Left ventricle myocardium superior (tissue), 1 donor: Measurements from ENCODE around the gene GALNT2. TPM values are rescaled to one million over a fixed set of nuclear protein-coding genes. Genes with fewer than 3 reads are reported as not detected.

Experiments
- ATAC-seq: fragments of 200-7000 bp; cut with Tn5 transposase; one replicate; pipeline ENCODE4 v1.9.1; 2020; ENCODE audit warnings: mild to moderate bottlenecking, moderate library complexity
- DNase-seq: peaks from one replicate; pipeline ENCODE4 v3.0.0-alpha.2; 2020
- intact Hi-C: fragments of 100-400 bp; cut with micrococcal nuclease; formaldehyde crosslinking; loops from one replicate; pipeline ENCODE4 v1.11.0; 2022
- total RNA-seq: library from RNA; stranded (reverse); fragmentation: NEBNext Ultra II Directional; extraction: Animal tissue kit (Norgen Biotek cat#: 25700); gene quantifications from one replicate; pipeline ENCODE4 v1.2.1, GENCODE V29; 2021
- donor health status: DM: no; HTN: yes; CAD: no; lungs with severe emphysema.

The GALNT2 gene
- total RNA-seq, 1 donor from 2014 or later, result 22.0 TPM

- ATAC-seq (no peak), DNase-seq (no peak)
- intact Hi-C loops, result no loop called here
Observed at GRCh38 chr1:230287674-230288315, 220.8 kb downstream of the GALNT2 start.

DNA sequence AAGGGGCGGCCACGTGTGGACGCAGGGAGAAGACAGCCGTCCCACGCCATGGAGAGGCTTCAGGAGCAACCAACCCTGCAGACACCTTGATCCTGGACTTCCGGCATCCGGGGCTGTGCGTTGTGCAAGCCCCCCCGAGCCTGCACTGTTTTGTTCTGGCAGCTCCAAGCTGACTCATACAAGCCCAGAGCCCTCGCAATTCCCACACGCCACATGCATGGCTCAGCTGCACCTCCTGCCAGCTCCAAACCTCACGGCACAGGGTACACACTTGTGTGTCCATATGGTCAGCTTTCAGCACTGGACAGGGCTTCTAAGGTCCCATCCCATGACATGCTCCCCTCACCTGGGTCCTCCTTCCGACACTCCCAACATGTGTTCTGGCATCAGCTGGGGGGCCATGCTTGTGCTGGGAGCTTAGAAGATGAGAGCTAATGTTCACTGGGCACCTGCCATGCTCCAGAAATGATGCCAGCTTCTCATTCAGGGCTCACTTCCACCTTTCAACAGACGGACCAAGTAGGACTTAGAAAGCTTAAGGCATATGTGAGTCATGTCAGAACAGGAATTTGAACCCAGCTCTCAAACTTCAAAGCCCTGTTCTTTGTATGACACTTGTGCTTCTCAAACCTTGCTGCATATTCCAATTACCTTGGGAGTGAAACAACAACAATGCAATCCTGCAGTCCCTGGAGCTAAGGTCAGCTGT, 221.8 kb downstream of the GALNT2 start:
- ATAC-seq (no peak), DNase-seq (no peak)
- intact Hi-C loops, result no loop called here

DNA sequence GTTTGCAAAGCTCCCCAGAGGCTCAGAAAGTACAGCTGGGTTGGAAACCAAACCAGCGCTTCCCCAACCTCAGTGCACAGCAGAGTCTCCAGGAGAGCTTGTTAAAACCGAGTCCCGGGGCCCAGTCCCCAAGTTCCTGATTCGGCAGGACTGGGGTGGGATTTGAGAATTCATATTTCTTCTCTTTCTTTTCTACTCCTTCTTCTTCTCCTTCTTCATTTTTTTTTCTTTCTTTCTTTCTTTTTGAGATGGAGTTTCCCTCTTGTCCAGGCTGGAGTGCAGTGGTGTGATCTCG, 222.3 kb downstream of the GALNT2 start:
- DNase-seq (no peak), ATAC-seq (no peak)
- intact Hi-C loops, result no loop called here

DNA sequence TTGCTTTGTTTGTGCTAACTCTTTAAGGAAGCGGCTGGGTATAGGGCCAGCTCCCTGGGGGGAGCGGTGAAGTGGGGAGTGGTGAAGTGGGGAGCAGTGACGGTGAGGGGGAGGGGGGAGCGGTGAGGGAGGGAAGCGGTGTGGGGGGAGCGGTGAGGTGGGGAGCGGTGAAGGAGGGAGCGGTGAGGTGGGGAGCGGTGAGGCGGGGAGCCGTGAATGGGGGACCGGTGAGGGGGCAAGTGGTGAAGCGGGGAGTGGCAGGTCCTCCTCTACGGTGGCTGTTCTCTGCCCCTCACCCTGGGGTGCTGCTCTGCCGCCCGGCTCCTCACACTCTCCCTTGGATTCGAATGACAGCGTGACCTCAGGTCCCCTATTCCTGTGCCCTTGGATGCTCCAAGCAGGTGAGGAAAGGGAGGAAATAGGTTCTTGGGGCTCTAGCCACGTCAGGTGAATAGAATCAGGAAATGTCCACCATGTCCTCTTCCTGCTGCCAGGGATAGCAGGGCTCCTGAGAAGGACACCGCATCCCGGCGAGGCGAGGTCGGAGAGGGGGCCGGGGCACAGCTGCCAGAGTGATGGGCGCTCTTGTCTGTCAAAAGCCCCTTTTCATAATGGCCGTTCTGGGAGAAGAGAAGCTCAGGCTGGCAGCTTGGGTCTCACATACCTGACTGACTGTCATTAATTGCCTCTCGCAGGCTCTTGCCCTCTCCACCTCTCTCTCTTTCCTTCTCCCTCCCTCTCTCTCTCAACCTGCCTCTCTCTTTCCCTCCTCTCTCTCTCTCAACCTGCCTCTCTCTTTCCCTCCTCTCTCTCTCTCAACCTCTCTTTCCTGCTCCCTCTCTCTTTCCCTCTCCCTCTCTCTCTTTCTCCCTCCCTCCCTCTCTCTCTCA, 224.9 kb downstream of the GALNT2 start:
- DNase-seq (no peak), ATAC-seq (no peak)
- intact Hi-C loops, result no loop called here

- ATAC-seq, result no peak
- DNase-seq, result no peak
- intact Hi-C loops, result no loop called here
Observed at GRCh38 chr1:230292689-230293389, 225.8 kb downstream of the GALNT2 start.

DNA sequence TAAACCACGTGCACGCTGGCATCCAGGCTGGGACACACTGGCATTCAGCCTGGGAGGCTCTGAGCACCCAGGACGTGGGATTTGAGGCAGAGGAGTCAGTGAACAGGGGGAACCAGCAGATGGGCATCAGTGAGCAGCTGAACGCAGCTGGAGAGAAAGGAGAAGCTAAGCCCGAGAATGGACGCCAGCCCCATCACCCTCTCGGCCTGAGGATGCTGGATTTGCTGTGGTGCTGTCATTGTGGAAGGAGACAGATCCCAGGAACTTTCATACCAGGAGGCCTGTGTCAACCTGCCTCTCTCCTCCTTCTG, 226.3 kb downstream of the GALNT2 start:
- DNase-seq (no peak), ATAC-seq (no peak)
- intact Hi-C loops, result no loop called here

DNA sequence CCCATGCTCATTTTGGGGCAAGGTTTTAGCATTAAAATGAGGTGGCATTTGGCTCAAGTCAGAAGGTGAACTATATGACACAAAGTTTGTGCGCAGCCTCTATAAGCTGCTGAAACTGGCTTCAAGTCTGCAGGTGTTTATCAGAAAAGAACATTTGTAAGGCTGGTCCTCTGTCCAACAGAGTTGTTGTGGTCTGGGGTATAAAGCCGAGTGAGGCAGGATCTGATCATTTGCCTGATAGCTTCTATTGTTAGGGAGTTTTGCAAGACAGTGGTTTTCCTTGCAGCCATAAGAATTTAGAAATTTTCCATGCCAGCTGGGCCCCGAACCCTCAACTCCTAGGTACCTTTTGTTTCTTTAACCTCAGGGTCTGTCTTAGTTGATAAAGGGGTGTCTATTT, 228.3 kb downstream of the GALNT2 start:
- DNase-seq (no peak), ATAC-seq (no peak)
- intact Hi-C loops, result no loop called here

GRCh38 chr1:230299191-230300006, 232.4 kb downstream of the GALNT2 start:
- intact Hi-C loops, result loop anchor here (10.0 kb wide), 1 partner anchor 635 kb away; no protein-coding TSS in a partner anchor
- DNase-seq (peak; percentile 20), ATAC-seq (no peak)

DNA sequence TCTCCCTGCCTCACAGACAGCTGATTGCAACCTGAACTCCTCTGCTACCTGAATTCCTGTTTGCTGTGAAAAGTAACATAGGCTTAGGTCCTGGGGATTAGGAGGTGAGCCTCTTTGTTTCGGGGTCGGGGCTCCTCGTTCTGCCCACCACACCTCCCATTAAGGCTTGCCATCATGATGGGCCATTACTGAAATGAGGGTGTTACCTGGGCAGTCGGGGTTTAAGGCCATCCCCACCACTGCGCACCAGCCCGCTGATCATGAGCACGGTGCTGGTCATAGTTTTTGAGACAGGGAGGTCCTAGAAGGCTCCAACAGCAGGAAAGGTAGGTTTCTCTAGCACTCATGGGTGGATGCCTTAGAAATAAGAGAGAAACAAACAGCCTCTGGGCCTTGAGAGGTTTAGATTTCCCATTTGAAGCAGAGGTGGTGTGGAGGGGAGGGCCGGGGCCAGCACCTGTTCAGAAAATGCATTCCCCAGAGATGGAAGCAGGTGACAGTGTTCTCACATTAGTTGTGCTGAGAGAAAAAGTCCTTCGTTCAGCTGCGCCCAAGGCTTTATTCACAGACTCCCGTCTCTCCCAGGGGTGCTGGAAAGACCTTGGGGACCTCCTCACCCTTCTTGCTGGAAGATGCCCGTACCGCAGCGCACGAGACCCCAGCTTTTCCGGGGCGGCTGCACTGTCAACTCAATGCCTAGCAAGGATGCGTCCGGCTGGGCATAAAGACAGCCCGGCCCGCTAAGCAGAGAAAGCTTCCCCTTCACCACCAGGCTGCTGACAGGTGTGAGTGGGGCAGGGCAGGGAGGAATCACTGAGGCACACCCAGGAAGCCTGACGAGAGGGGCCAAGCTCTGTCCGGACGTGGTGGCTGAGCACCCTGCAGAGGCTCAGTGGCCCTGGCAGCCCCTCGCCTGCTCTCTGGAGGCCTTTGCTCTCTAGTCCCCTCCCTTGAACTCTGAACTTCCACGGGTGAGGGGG, 233.6 kb downstream of the GALNT2 start:
- no peak for ATAC-seq

GRCh38 chr1:230301322-230301721, 234.3 kb downstream of the GALNT2 start:
- ATAC-seq, result peak; percentile 50
- intact Hi-C loops, result loop anchor here (10.0 kb wide), 1 partner anchor 637 kb away; no protein-coding TSS in a partner anchor
- DNase-seq, result peak; percentile 32

More for the DNA sequence above, 233.6 kb downstream of the GALNT2 start:
- peak; percentile 20 for DNase-seq
- intact Hi-C loops, result loop anchor here (10.0 kb wide), 1 partner anchor 636 kb away; no protein-coding TSS in a partner anchor

- DNase-seq (peak; percentile 15), ATAC-seq (no peak)
- intact Hi-C loops, result loop anchor here (10.0 kb wide), 1 partner anchor 637 kb away; no protein-coding TSS in a partner anchor
Observed at GRCh38 chr1:230301822-230302221, 234.8 kb downstream of the GALNT2 start.

GRCh38 chr1:230303069-230303468, 236.0 kb downstream of the GALNT2 start:
- ATAC-seq (no peak), DNase-seq (no peak)
- intact Hi-C loops, result loop anchor here (10.0 kb wide), 1 partner anchor 638 kb away; no protein-coding TSS in a partner anchor

DNA sequence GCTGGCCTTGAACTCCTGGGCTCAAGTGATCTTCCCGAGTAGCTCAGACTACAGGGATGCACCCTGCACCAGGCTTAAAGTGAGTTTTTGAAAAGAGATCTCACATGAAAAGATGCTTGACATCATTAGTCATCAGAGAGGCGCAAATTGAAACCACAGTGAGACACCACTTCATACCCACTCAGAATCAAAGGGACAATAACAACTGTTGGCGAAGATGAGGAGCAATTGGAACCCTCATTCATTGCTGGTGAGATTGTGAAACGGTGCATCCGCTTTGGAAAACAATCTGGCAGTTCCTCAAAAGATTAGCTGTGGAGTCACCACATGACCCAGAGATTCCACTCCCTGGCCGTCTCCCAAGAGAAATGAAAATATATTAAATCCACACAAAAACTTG, 236.8 kb downstream of the GALNT2 start:
- ATAC-seq, result peak; percentile 65
- intact Hi-C loops, result loop anchor here (10.0 kb wide), 1 partner anchor 639 kb away; no protein-coding TSS in a partner anchor
- peak; percentile 8 for DNase-seq

- ATAC-seq, result no peak
- no peak for DNase-seq
- intact Hi-C loops, result loop anchor here (10.0 kb wide), 1 partner anchor 641 kb away; no protein-coding TSS in a partner anchor
Observed at GRCh38 chr1:230306169-230306568, 239.1 kb downstream of the GALNT2 start.

- ATAC-seq (no peak), DNase-seq (no peak)
- intact Hi-C loops, result loop anchor here (10.0 kb wide), 1 partner anchor 642 kb away; no protein-coding TSS in a partner anchor
Observed at GRCh38 chr1:230307213-230307612, 240.2 kb downstream of the GALNT2 start.

DNA sequence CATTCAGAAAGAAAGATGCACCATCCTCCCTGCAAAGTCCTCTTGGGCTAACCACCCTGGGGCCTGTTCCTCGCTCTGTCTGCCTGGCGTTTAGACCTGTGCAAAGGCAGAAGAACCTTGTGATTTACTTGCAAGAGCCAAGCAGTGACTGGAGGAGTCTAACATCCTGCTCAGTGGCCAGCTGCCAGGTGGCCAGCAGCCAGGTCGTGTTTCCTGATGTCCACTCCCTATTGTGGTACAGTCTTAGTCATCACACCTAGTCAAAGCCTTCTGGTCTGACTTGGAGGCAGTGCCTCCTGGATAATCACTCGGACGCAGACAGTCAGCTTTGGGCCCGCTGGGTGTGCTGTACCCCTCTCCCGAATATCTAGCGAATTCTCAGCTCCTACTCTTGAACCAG, 241.0 kb downstream of the GALNT2 start:
- DNase-seq, result peak; percentile 79
- intact Hi-C loops, result loop anchor here (10.0 kb wide), 1 partner anchor 643 kb away; no protein-coding TSS in a partner anchor
- peak; percentile 52 for ATAC-seq

DNA sequence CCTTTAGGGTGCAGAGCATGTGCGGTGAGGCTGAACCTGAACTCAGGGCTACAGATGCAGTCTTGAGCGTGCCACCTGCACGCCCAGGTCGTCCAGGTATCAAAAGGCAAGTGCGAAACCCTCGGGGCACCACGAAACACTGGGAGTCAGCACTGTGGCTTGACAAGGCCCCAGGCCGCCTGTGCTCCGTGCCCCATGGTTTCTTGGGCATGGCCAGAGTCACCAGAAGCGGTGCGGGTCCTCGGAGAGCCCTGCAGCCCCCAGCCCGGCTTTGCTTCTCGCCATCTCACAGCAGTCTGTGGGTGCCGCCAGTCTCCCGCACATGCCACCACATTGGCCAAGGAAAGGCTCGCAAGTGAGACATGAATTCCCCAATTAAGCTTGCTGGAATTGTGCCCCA, 241.8 kb downstream of the GALNT2 start:
- intact Hi-C loops, result loop anchor here (10.0 kb wide), 1 partner anchor 644 kb away; no protein-coding TSS in a partner anchor
- no peak for DNase-seq
- ATAC-seq, result no peak
